Loucy (cell line): ENCODE data around the gene NAA25.

Source experiments
- H2AFZ ChIP-seq: fragments of 200-600 bp; sonication (generic); 2 replicates; pipeline ENCODE4 v1.6.0; 2016; ENCODE audit warnings: antibody characterized with exemption, mild to moderate bottlenecking, low read length, moderate library complexity
- H3F3A ChIP-seq: fragments of 200-600 bp; 2 replicates; pipeline ENCODE4 v1.6.0; 2016; ENCODE audit warnings: antibody characterized with exemption, low read depth, mild to moderate bottlenecking
- H3K27me3 ChIP-seq: fragments of 200-600 bp; sonication (generic); 2 replicates; pipeline ENCODE4 v1.6.1; 2014; ENCODE audit warnings: low read length, mild to moderate bottlenecking; ENCODE audit not compliant: insufficient read depth, poor library complexity, severe bottlenecking
- H3K36me3 ChIP-seq: fragments of 200-600 bp; sonication (generic); 2 replicates; pipeline ENCODE4 v1.6.1; 2016; ENCODE audit warnings: low read length; ENCODE audit not compliant: insufficient read depth
- H3K4me1 ChIP-seq: fragments of 200-600 bp; sonication (generic); 2 replicates; pipeline ENCODE4 v1.5.1; 2014; ENCODE audit warnings: low read length, mild to moderate bottlenecking; ENCODE audit not compliant: insufficient read depth, poor library complexity, severe bottlenecking
- H3K4me2 ChIP-seq: fragments of 200-600 bp; sonication (generic); 2 replicates; pipeline ENCODE4 v1.6.0; 2014; ENCODE audit warnings: antibody characterized with exemption, low read length, low read depth, mild to moderate bottlenecking; ENCODE audit not compliant: poor library complexity, severe bottlenecking
- H3K4me3 ChIP-seq: fragments of 200-600 bp; sonication (generic); 2 replicates; pipeline ENCODE4 v1.5.1; 2014; ENCODE audit warnings: low read length, mild to moderate bottlenecking, mixed read lengths; ENCODE audit not compliant: poor library complexity, severe bottlenecking
- H3K79me2 ChIP-seq: fragments of 200-600 bp; sonication (generic); 2 replicates; pipeline ENCODE4 v1.6.1; 2014; ENCODE audit warnings: low read length; ENCODE audit not compliant: insufficient read depth
- H3K9ac ChIP-seq: fragments of 200-600 bp; sonication (generic); 2 replicates; pipeline ENCODE4 v1.6.0; 2014; ENCODE audit warnings: mild to moderate bottlenecking, low read depth, low read length, moderate library complexity; ENCODE audit not compliant: poor library complexity, severe bottlenecking
- H3K9me2 ChIP-seq: fragments of 200-600 bp; sonication (generic); replicated peaks from 2 replicates; pipeline ENCODE4 v1.6.1; 2016; ENCODE audit warnings: low read depth, low read length, mixed read lengths
- H3K9me3 ChIP-seq: fragments of 200-600 bp; sonication (generic); 2 replicates; pipeline ENCODE4 v1.6.1; 2014; ENCODE audit warnings: mild to moderate bottlenecking, antibody characterized with exemption, low read length, low read depth; ENCODE audit not compliant: insufficient read depth
- H4K20me1 ChIP-seq: fragments of 200-600 bp; sonication (generic); 2 replicates; pipeline ENCODE4 v1.6.0; 2014; ENCODE audit warnings: antibody characterized with exemption, low read length, mild to moderate bottlenecking; ENCODE audit not compliant: insufficient read depth, poor library complexity, severe bottlenecking
- EZH2phosphoT487 ChIP-seq: fragments of 200-600 bp; IDR thresholded peaks from 2 replicates; pipeline ENCODE4 v1.6.1; 2018; ENCODE audit warnings: antibody characterized with exemption, mild to moderate bottlenecking, moderate library complexity, borderline replicate concordance
- TF ChIP-seq, protein P1 (sequence below): fragments of 200-600 bp; sonication (generic); conservative IDR thresholded peaks from 2 replicates; pipeline ENCODE4 v1.5.1; 2014; ENCODE audit warnings: mild to moderate bottlenecking, antibody characterized with exemption, low read length

The NAA25 gene

GRCh38 chr12:112015938-112016337 lies 92.6 kb downstream of the NAA25 start:
- Histone ChIP-seq H3F3A (no peaks in the 10 kb centered on the region), H3K79me2 (peaks cover 92% of the 10 kb centered on the region), H3K36me3 (peaks cover 16% of the 10 kb centered on the region; the same call in 1 of the 2 replicates), H3K4me1 (peaks cover 25% of the 10 kb centered on the region), H3K4me3 (no peak overlapping the region), H3K9me2 (no peaks in the 10 kb centered on the region), H2AFZ (no peak overlapping the region), H3K9me3 (no peaks in the 10 kb centered on the region), H3K27me3 (no peaks in the 10 kb centered on the region), H4K20me1 (peaks cover 41% of the 10 kb centered on the region), H3K9ac (no peak overlapping the region), H3K4me2 (peak overlapping the region; percentile 21)
- no peak for TF ChIP-seq EZH2phosphoT487
- TF ChIP-seq, protein P1, sequence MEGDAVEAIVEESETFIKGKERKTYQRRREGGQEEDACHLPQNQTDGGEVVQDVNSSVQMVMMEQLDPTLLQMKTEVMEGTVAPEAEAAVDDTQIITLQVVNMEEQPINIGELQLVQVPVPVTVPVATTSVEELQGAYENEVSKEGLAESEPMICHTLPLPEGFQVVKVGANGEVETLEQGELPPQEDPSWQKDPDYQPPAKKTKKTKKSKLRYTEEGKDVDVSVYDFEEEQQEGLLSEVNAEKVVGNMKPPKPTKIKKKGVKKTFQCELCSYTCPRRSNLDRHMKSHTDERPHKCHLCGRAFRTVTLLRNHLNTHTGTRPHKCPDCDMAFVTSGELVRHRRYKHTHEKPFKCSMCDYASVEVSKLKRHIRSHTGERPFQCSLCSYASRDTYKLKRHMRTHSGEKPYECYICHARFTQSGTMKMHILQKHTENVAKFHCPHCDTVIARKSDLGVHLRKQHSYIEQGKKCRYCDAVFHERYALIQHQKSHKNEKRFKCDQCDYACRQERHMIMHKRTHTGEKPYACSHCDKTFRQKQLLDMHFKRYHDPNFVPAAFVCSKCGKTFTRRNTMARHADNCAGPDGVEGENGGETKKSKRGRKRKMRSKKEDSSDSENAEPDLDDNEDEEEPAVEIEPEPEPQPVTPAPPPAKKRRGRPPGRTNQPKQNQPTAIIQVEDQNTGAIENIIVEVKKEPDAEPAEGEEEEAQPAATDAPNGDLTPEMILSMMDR: no peak

- Histone ChIP-seq H3K4me2 (peak overlapping the region; percentile 89), H4K20me1 (peaks cover 32% of the 10 kb centered on the region), H3K79me2 (peaks cover 70% of the 10 kb centered on the region), H3F3A (no peaks in the 10 kb centered on the region), H3K9me2 (no peaks in the 10 kb centered on the region), H2AFZ (peak overlapping the region; percentile 95), H3K27me3 (no peaks in the 10 kb centered on the region), H3K4me3 (peak overlapping the region; percentile 93), H3K36me3 (peaks cover 6% of the 10 kb centered on the region; the same call in 1 of the 2 replicates), H3K9ac (peak overlapping the region; percentile 90), H3K9me3 (no peaks in the 10 kb centered on the region), H3K4me1 (peaks cover 24% of the 10 kb centered on the region)
- TF ChIP-seq EZH2phosphoT487: no peak
- TF ChIP-seq, protein P1: 0 out of 2 replicates have a peak, but pooled peaks have one; percentile 10
Observed at GRCh38 chr12:112013601-112014402, 94.8 kb downstream of the NAA25 start.

- no peaks in the 10 kb centered on the region for H3K27me3 ChIP-seq
- peak within 1 kb of the TSS; percentile 93 for H3K4me2 ChIP-seq
- H3K4me3 ChIP-seq: peak within 1 kb of the TSS; percentile 93
- H3K36me3 ChIP-seq: peaks cover 6% of the 10 kb centered on the region; the same call in 1 of the 2 replicates
- H2AFZ ChIP-seq: peak within 1 kb of the TSS; percentile 95
- H3K9ac ChIP-seq: peak within 1 kb of the TSS; percentile 97
- H3K9me3 ChIP-seq: no peaks in the 10 kb centered on the region
- H3K79me2 ChIP-seq: peaks cover 62% of the 10 kb centered on the region
- no peaks in the 10 kb centered on the region for H3F3A ChIP-seq
- no peak for TF ChIP-seq EZH2phosphoT487
- TF ChIP-seq, protein P1: peak; percentile 45; the same call in 1 of the 2 replicates
- H3K9me2 ChIP-seq: no peaks in the 10 kb centered on the region
- peaks cover 28% of the 10 kb centered on the region for H4K20me1 ChIP-seq
- peaks cover 19% of the 10 kb centered on the region for H3K4me1 ChIP-seq
Observed at GRCh38 chr12:112012775-112013600, 95.6 kb downstream of the NAA25 start, which contains the start of the genes ERP29 and TMEM116. Gene ERP29 (plus strand): TSS chr12:112013426. CDS start chr12:112013466, 40 bp downstream. Gene TMEM116 (minus strand): TSS chr12:112013165. CDS start chr12:112005270, 7,895 bp downstream.
